ENCODE measurements around the gene CATSPERD. TPM values are rescaled to one million over a fixed set of nuclear protein-coding genes. Genes with fewer than 3 reads are reported as not detected.

CATSPERD gene
- total RNA-seq, 2 donors from 2014 or later: 0.41 TPM; not detected in 1

- TF ChIP-seq, protein P1, sequence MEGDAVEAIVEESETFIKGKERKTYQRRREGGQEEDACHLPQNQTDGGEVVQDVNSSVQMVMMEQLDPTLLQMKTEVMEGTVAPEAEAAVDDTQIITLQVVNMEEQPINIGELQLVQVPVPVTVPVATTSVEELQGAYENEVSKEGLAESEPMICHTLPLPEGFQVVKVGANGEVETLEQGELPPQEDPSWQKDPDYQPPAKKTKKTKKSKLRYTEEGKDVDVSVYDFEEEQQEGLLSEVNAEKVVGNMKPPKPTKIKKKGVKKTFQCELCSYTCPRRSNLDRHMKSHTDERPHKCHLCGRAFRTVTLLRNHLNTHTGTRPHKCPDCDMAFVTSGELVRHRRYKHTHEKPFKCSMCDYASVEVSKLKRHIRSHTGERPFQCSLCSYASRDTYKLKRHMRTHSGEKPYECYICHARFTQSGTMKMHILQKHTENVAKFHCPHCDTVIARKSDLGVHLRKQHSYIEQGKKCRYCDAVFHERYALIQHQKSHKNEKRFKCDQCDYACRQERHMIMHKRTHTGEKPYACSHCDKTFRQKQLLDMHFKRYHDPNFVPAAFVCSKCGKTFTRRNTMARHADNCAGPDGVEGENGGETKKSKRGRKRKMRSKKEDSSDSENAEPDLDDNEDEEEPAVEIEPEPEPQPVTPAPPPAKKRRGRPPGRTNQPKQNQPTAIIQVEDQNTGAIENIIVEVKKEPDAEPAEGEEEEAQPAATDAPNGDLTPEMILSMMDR (IDR thresholded peaks at IDR 0.05): no peak
- DNase-seq (ENCODE audit: low spot score): no peak
- Histone ChIP-seq H3K27me3 (replicated peaks; ENCODE audit: insufficient read depth) (peaks cover 3% of the 10 kb centered on the region), H3K4me3 (no peak overlapping the region), H3K27ac (no peak overlapping the region), H3K36me3 (no peaks in the 10 kb centered on the region), H3K4me1 (ENCODE audit: control insufficient read depth in 1 of 2, low read depth in 2 of 2) (peaks cover 4 to 16% of the 10 kb centered on the region in 2 donors), H3K9me3 (no peaks in the 10 kb centered on the region)
- ATAC-seq (ENCODE audit: insufficient number of reproducible peaks, low FRiP score, low read depth): no peak
Observed at GRCh38 chr19:5826531-5827341, 106.3 kb downstream of the CATSPERD start.

GRCh38 chr19:5827342-5827890 is 107.0 kb downstream of the CATSPERD start:
- Histone ChIP-seq H3K4me1 (ENCODE audit: control insufficient read depth in 1 of 2, low read depth in 2 of 2) (peaks cover 4 to 16% of the 10 kb centered on the region in 2 donors), H3K27me3 (replicated peaks; ENCODE audit: insufficient read depth) (peaks cover 3% of the 10 kb centered on the region), H3K9me3 (no peaks in the 10 kb centered on the region), H3K4me3 (peak overlapping the region; percentile 72), H3K27ac (no peak overlapping the region), H3K36me3 (no peaks in the 10 kb centered on the region)
- TF ChIP-seq, protein P1 (IDR thresholded peaks at IDR 0.05): no peak
- no peak for DNase-seq (ENCODE audit: low spot score)
- ATAC-seq (ENCODE audit: insufficient number of reproducible peaks, low FRiP score, low read depth): no peak

- Histone ChIP-seq H3K27ac (no peak overlapping the region), H3K9me3 (no peaks in the 10 kb centered on the region), H3K27me3 (replicated peaks; ENCODE audit: insufficient read depth) (peaks cover 3% of the 10 kb centered on the region)
Observed at GRCh38 chr19:5827891-5828660, 107.6 kb downstream of the CATSPERD start.

More at GRCh38 chr19:5827891-5828660, 107.6 kb downstream of the CATSPERD start:
- peak; percentile 36 for DNase-seq (ENCODE audit: low spot score)
- H3K36me3 ChIP-seq: no peaks in the 10 kb centered on the region
- peak overlapping the region; percentile 72 for H3K4me3 ChIP-seq
- peak; percentile 26 for ATAC-seq (ENCODE audit: insufficient number of reproducible peaks, low FRiP score, low read depth)
- TF ChIP-seq, protein P1 (IDR thresholded peaks at IDR 0.05): no peak
- peaks cover 4 to 16% of the 10 kb centered on the region in 2 donors for H3K4me1 ChIP-seq (ENCODE audit: control insufficient read depth in 1 of 2, low read depth in 2 of 2)

Other genes starting within 250 kb of the CATSPERD start
- 1 to 10 TPM in 1 of 2 donors, under 1 TPM in 1; 0.56 to 2.0 TPM for gene TINCR, start 152.7 kb upstream of the CATSPERD start, total RNA-seq
- 10 to 100 TPM; 55.1 to 80.6 TPM for gene SAFB2, start 97.9 kb upstream of the CATSPERD start, total RNA-seq
- gene SAFB, start 97.6 kb upstream of the CATSPERD start, total RNA-seq: 100 to 1,000 TPM in 1 of 2 donors, 10 to 100 TPM in 1; 28.6 to 101 TPM
- gene MICOS13, start 40.1 kb upstream of the CATSPERD start, total RNA-seq: 10 to 100 TPM; 16.9 to 43.7 TPM
- gene HSD11B1L, start 39.6 kb upstream of the CATSPERD start, total RNA-seq: 10 to 100 TPM in 1 of 2 donors, 1 to 10 TPM in 1; 7.5 to 11.6 TPM
- 100 to 1,000 TPM; 274 to 397 TPM for gene RPL36, start 30.3 kb upstream of the CATSPERD start, total RNA-seq
- 10 to 100 TPM; 52.8 to 82.8 TPM for gene LONP1, start 491 bp upstream of the CATSPERD start, total RNA-seq
- 1 to 10 TPM; 1.1 to 1.3 TPM for gene PRR22, start 64.1 kb downstream of the CATSPERD start, total RNA-seq
- 10 to 100 TPM; 16.2 to 33.9 TPM for gene DUS3L, start 70.5 kb downstream of the CATSPERD start, total RNA-seq
- gene NRTN, start 84.4 kb downstream of the CATSPERD start, total RNA-seq: not detected
- not detected for gene FUT6, start 119.1 kb downstream of the CATSPERD start, total RNA-seq
- gene FUT3, start 130.8 kb downstream of the CATSPERD start, total RNA-seq: not detected
- not detected for gene FUT5, start 149.9 kb downstream of the CATSPERD start, total RNA-seq
- gene NDUFA11, start 183.2 kb downstream of the CATSPERD start, total RNA-seq: 100 to 1,000 TPM in 1 of 2 donors, 10 to 100 TPM in 1; 83.2 to 177 TPM
- gene VMAC, start 184.2 kb downstream of the CATSPERD start, total RNA-seq: 10 to 100 TPM; 13.3 to 13.6 TPM
- 10 to 100 TPM in 1 of 2 donors, 1 to 10 TPM in 1; 8.5 to 48.7 TPM for gene CAPS, start 193.6 kb downstream of the CATSPERD start, total RNA-seq

Data from thoracic aorta (tissue), 2 donors.